Effector memory CD4-positive, alpha-beta T cell (primary cell): Measurements from ENCODE around the gene PCSK7.
"Not testable (repeated sequence)": the region's sequence is repeated elsewhere in the genome, so short reads cannot be mapped to it uniquely, and the experiment has no call there.

Experiments
- DNase-seq, 3 donors: peaks; one replicate each; pipeline ENCODE4 v3.0.0-alpha.2; 2020
- H3K27ac ChIP-seq: 2 replicates; pipeline ENCODE4 v1.7.0; 2013; ENCODE audit warnings: mild to moderate bottlenecking, low read length, moderate library complexity; ENCODE audit not compliant: insufficient read depth, poor library complexity, severe bottlenecking
- H3K27me3 ChIP-seq: replicated peaks from 2 replicates; pipeline ENCODE4 v1.7.0; 2013; ENCODE audit warnings: mild to moderate bottlenecking, low read length; ENCODE audit not compliant: insufficient read depth, control insufficient read depth, poor library complexity, severe bottlenecking
- H3K36me3 ChIP-seq: 2 replicates; pipeline ENCODE4 v1.7.0; 2013; ENCODE audit warnings: mild to moderate bottlenecking, low read length, moderate library complexity; ENCODE audit not compliant: control insufficient read depth, insufficient read depth
- H3K4me1 ChIP-seq: 2 replicates; pipeline ENCODE4 v1.7.0; 2013; ENCODE audit warnings: low read length, mild to moderate bottlenecking; ENCODE audit not compliant: control insufficient read depth, insufficient read depth, poor library complexity, severe bottlenecking
- H3K4me3 ChIP-seq: 2 replicates; pipeline ENCODE4 v1.7.0; 2013; ENCODE audit warnings: low read length, low read depth, mild to moderate bottlenecking; ENCODE audit not compliant: insufficient read depth, poor library complexity, severe bottlenecking
- H3K9me3 ChIP-seq: 2 replicates; pipeline ENCODE4 v1.7.0; 2013; ENCODE audit warnings: mild to moderate bottlenecking, low read length, moderate library complexity; ENCODE audit not compliant: control insufficient read depth
- total RNA-seq, 3 donors: gene quantifications; one replicate each; lab custom pipeline; 2026; lab: John Stamatoyannopoulos, UW

PCSK7 gene, protein sequence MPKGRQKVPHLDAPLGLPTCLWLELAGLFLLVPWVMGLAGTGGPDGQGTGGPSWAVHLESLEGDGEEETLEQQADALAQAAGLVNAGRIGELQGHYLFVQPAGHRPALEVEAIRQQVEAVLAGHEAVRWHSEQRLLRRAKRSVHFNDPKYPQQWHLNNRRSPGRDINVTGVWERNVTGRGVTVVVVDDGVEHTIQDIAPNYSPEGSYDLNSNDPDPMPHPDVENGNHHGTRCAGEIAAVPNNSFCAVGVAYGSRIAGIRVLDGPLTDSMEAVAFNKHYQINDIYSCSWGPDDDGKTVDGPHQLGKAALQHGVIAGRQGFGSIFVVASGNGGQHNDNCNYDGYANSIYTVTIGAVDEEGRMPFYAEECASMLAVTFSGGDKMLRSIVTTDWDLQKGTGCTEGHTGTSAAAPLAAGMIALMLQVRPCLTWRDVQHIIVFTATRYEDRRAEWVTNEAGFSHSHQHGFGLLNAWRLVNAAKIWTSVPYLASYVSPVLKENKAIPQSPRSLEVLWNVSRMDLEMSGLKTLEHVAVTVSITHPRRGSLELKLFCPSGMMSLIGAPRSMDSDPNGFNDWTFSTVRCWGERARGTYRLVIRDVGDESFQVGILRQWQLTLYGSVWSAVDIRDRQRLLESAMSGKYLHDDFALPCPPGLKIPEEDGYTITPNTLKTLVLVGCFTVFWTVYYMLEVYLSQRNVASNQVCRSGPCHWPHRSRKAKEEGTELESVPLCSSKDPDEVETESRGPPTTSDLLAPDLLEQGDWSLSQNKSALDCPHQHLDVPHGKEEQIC
- 274 to 391 (median 303) reads per million in 3 donors for total RNA-seq

DNA sequence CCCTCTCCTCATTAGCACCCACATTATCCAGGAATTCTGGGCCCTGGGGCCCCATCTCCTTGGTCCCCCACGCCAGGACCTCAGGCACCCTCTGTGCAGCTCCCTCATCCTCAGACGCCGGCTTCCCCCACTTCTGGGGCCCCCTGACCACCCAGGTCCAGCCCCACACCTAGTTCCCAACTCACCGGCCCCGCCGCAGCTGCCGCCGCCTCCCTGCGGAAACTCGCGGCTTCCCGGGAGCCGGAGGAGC is at the start of gene PCSK7:
Gene PCSK7 (minus strand): TSS at position 232 of the 250 bp plus-strand sequence. CDS start 2,229 bp downstream, outside the sequence.
- Histone ChIP-seq H3K27me3 (no peaks in the 10 kb centered on the region), H3K36me3 (peaks cover 33% of the 10 kb centered on the region), H3K4me1 (peaks cover 33% of the 10 kb centered on the region), H3K9me3 (no peaks in the 10 kb centered on the region), H3K4me3 (peak within 1 kb of the TSS; percentile 93), H3K27ac (peak within 1 kb of the TSS; percentile 90)
- peak in 1 of 3 donors; percentile 49 for DNase-seq

DNA sequence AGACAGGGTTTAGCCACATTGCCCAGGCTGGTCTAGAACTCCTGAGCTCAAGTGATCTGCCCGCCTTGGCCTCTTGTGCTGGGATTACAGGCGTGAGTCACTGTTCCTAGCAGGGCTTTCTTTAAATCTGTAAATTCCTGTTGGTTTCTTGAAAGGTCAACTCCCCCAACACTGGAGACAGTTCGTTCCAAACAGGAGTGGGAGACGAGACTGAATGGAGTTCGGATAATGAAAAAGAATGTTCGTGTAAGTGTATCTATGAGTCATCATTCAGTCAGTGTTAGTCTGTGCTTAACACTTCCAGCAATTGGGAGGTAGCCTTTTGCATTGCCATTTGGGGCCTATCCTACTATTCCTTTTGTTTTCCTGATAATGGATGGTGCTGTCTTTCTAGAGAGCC is 49.3 kb upstream of the PCSK7 start:
- Histone ChIP-seq H3K4me3 (peak overlapping the region; percentile 48), H3K9me3 (no peaks in the 10 kb centered on the region), H3K4me1 (peaks cover 26% of the 10 kb centered on the region), H3K36me3 (peaks cover 36% of the 10 kb centered on the region), H3K27me3 (no peaks in the 10 kb centered on the region), H3K27ac (no peak overlapping the region)
- no peak for DNase-seq

DNA sequence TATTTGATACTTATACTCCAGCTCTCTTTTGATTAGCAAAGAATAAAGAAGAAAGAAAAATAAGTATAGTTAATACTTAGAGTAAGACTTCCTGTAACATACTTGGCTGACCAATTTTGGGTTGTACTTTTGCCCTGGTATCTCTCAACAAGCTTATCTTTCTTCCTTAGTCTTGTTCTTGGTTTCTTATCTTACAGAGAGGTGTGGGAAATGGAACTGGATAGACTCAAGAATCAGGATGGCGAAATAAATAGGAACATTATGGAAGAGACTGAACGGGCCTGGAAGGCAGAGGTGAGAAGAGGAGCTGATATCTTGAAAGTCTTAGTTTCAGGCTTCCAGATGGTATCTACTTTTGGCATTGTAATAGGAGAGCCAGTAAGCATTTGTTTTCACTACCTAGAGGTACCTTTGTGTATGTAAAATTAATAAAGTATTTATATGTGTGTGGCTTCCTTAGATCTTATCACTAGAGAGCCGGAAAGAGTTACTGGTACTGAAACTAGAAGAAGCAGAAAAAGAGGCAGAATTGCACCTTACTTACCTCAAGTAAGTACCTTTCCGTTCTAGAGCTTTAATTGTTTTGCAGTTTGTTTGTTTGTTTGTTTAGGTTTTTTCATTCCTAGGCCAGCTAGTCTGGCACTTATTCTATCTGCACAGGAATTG is 48.0 kb upstream of the PCSK7 start:
- H3K36me3 ChIP-seq = peaks cover 28% of the 10 kb centered on the region
- no peaks in the 10 kb centered on the region for H3K9me3 ChIP-seq
- no peak for DNase-seq
- H3K27me3 ChIP-seq = no peaks in the 10 kb centered on the region
- peak overlapping the region; percentile 56 for H3K27ac ChIP-seq
- H3K4me3 ChIP-seq = peak overlapping the region; percentile 48
- H3K4me1 ChIP-seq = peaks cover 30% of the 10 kb centered on the region

DNA sequence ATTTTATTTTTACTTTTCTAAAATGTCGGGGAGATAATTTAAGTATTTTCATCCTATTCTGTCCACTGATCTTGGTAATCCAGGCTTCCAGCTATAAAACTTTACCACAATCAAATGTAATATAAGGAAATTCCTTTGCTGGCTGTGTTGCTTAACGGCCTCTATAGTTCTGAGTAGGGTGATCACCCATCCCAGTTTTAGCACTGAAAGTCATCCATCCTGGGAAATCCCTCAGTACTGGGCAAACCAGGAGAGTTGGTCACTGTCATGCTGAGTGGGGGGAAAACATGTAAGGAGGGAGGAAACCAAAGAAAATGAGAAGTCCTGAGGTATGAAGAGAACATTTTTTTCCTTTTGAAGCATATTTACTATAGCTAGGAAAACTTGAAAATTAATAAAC is 46.5 kb upstream of the PCSK7 start:
- no peak for DNase-seq
- H3K27ac ChIP-seq = no peak overlapping the region
- no peaks in the 10 kb centered on the region for H3K27me3 ChIP-seq
- H3K4me3 ChIP-seq = no peak overlapping the region
- H3K9me3 ChIP-seq = peaks cover 3% of the 10 kb centered on the region
- H3K36me3 ChIP-seq = peaks cover 14% of the 10 kb centered on the region
- peaks cover 30% of the 10 kb centered on the region for H3K4me1 ChIP-seq

DNA sequence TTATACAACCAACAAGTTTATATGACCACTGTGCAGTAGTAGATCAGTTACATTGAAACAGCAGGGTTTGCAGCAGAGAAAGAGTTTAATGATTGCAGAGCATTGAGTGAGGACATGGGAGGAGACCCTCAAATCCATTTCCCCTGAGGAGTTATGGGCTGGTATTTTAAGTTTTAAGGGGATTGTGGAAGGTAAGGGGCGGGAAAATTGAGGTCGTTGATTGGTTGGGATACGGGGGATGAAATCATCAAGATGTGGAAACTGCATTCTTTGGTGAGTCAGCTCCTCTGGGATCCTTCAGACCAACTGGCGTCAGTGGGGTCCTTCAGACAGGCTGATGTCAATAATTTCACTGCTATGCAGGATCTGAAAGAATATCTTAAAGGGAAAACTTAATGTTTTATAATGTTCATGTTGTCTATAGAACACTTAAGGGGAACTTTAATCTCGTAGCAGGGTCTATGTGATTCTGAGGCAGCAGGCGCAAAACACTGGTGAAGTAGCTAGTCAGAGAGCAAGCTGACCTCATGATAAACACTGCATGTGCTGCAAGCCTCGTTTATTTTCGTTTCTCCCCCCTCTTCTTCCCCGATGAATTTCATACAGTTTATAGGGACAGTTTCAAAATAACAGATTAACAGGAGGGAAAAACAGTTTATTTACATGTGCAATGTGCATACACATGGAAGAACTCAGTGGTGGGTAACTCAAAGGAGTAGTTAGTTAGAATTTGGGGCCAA is 41.8 kb upstream of the PCSK7 start:
- DNase-seq = no peak
- Histone ChIP-seq H3K36me3 (no peaks in the 10 kb centered on the region), H3K4me1 (peaks cover 5% of the 10 kb centered on the region), H3K27ac (no peak overlapping the region), H3K4me3 (no peak overlapping the region), H3K9me3 (peaks cover 6% of the 10 kb centered on the region), H3K27me3 (no peaks in the 10 kb centered on the region)

DNA sequence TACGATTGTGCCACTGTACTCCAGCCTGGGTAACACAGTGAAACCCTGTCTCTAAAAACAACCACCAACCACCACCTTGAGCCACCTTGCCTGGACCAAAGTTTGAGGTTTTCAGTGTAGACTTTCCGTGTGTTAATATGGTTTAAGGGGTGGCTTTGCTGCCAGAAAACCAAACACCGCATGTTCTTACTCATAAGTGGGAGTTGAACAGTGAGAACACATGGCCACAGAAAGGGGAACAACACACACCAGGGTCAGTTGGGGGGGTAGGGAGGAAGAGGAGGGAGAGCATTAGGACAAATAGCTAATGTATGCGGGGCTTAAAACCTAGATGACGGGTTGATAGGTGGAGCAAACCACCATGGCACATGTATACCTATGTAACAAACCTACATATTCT is 40.3 kb upstream of the PCSK7 start:
- H3K36me3 ChIP-seq, H3K9me3 ChIP-seq, H3K4me1 ChIP-seq, DNase-seq, H3K27me3 ChIP-seq, H3K27ac ChIP-seq, H3K4me3 ChIP-seq: not testable (repeated sequence)

DNA sequence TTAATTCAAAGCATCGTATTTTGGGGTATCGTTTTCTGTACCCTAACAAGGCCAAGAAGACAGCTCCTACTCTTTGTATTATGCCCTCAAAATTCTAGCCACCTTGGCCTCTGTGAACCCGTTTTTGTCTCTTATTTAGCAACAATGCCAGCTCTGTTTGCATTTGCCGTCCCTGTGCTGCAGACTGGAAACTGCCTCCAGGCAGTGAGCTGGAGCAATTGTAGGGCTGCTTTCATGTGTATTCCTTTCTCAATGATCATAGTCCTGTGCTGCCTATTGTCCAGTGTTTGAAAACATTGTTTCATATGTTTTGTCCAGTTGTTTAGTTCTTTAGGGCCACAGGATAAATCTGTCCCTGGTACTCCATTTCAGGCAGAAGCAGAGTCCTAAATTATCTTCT is 39.3 kb upstream of the PCSK7 start:
- Histone ChIP-seq H3K4me3 (no peak overlapping the region), H3K9me3 (peaks cover 6% of the 10 kb centered on the region), H3K36me3 (no peaks in the 10 kb centered on the region), H3K27me3 (no peaks in the 10 kb centered on the region), H3K4me1 (peaks cover 4% of the 10 kb centered on the region), H3K27ac (no peak overlapping the region)
- DNase-seq = no peak

DNA sequence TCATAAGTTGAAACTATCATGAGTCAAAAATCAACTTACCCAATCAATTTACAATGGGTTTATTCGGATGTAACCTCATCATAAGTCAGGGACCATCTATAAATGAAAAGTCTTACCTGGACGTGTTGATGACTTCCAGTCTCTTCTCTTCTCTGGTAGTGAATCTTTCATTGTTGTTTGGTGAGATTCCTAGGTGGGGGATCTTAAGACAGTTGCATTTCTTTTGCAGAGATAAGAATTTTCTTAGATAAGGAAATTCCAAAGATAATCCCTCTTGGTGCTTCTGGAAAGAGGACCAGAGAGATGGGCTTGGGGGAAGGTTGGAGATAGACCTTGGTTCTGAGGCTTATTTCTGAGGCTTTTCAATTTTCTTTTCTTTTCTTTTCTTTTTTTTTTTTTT is 38.0 kb upstream of the PCSK7 start:
- Histone ChIP-seq H3K36me3 (no peaks in the 10 kb centered on the region), H3K27me3 (no peaks in the 10 kb centered on the region), H3K27ac (no peak overlapping the region), H3K9me3 (peaks cover 6% of the 10 kb centered on the region), H3K4me1 (no peaks in the 10 kb centered on the region), H3K4me3 (no peak overlapping the region)
- no peak for DNase-seq

DNA sequence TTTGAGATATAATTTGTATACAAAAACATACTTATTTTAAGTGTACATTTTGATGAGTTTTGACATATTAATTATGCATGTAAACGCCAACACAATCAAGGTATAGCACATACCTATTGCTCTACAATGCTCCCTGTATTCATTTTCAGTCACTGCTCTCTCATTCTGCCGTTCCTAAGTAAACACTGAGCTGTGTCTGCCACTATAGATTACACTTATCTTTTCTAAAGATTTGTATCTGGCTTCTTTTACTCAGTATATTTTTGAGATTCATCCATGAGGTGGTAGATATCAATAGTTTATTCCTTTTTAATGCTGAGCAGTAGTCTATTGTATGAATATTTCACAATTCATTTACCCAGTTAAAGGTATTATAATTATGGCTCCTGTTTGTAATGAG is 33.9 kb upstream of the PCSK7 start:
- Histone ChIP-seq H3K27ac (no peak overlapping the region), H3K4me3 (no peak overlapping the region), H3K36me3 (no peaks in the 10 kb centered on the region), H3K4me1 (no peaks in the 10 kb centered on the region), H3K9me3 (no peaks in the 10 kb centered on the region), H3K27me3 (no peaks in the 10 kb centered on the region)
- DNase-seq = no peak
